ENCODE measurements around the gene SCRN3.

DNA sequence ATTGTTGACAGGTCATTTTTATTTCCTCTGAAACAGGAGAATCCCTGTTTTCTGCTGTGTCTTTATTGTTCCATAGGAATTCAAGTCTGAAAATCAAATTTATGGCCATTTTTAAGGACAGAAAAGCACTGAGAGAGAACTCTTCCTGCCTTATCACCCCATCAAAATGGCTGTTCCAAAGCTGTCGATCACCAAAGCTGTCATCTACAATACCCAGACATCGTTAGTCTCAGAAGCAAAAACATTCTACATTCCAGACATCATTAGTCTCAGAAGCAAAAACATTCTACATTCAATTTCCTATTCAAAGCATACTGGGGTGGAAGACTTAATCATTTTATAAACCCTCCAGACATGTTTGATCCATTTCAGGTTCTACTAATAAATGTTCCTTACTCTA is 44.4 kb downstream of the SCRN3 start:
- TF ChIP-seq, protein P1, sequence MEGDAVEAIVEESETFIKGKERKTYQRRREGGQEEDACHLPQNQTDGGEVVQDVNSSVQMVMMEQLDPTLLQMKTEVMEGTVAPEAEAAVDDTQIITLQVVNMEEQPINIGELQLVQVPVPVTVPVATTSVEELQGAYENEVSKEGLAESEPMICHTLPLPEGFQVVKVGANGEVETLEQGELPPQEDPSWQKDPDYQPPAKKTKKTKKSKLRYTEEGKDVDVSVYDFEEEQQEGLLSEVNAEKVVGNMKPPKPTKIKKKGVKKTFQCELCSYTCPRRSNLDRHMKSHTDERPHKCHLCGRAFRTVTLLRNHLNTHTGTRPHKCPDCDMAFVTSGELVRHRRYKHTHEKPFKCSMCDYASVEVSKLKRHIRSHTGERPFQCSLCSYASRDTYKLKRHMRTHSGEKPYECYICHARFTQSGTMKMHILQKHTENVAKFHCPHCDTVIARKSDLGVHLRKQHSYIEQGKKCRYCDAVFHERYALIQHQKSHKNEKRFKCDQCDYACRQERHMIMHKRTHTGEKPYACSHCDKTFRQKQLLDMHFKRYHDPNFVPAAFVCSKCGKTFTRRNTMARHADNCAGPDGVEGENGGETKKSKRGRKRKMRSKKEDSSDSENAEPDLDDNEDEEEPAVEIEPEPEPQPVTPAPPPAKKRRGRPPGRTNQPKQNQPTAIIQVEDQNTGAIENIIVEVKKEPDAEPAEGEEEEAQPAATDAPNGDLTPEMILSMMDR (conservative IDR thresholded peaks at IDR 0.05; ENCODE audit: low read depth, low read length) = no peak
- no peak for TF ChIP-seq EZH2 (IDR thresholded peaks at IDR 0.05; ENCODE audit: borderline replicate concordance, low read depth, low read length, poor library complexity, severe bottlenecking)

All from A673 (cell line).